Sciatic nerve (tissue), 2 donors: Measurements from ENCODE around the gene TCERG1L. TPM values are rescaled to one million over a fixed set of nuclear protein-coding genes. Genes with fewer than 3 reads are reported as not detected.
"Not testable (repeated sequence)": the region's sequence is repeated elsewhere in the genome, so short reads cannot be mapped to it uniquely, and the experiment has no call there.

Source experiments
- ATAC-seq: fragments of 200-7000 bp; cut with Tn5 transposase; one replicate; pipeline ENCODE4 v1.9.1; 2020; ENCODE audit warnings: mild to moderate bottlenecking, moderate library complexity
- DNase-seq: peaks from one replicate; pipeline ENCODE4 v3.0.0-alpha.2; 2020; ENCODE audit warnings: low spot score
- intact Hi-C: fragments of 100-400 bp; cut with DNase I; formaldehyde crosslinking; loops from one replicate; pipeline ENCODE4 v1.14.2; 2022
- total RNA-seq: library from RNA; stranded (reverse); fragmentation: NEBNext Ultra II Directional; extraction: Animal tissue kit (Norgen Biotek cat#: 25700); gene quantifications from one replicate; pipeline ENCODE4 v1.2.1, GENCODE V29; 2021
- donor health status: DM: no; HTN: no; CAD: no.
- donor health status: DM: no; HTN: no; CAD: no.

Gene TCERG1L
- total RNA-seq, 1 donor from 2014 or later = 0.22 TPM

DNA sequence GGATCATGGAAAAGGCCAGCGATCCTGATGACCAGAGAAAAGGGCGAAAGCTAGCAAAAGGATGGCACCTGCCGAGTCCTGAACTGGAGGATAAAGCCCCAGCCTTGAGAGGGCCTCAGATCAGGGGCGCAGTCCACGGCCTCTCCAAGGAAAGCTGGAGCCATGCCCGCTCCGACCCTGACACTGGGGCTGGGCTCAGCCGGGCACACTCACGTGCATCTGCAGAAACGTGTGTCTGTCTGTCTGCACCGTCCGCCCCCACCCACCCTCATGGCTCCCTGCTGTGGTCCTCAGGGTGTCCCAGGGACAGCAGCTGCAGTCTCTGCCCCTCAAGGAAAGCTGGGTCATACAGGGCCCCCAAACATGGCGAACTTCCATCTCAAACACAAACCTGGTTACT, 200.5 kb downstream of the TCERG1L start:
- intact Hi-C loops = no loop called here
- DNase-seq (no peak), ATAC-seq (no peak)

DNA sequence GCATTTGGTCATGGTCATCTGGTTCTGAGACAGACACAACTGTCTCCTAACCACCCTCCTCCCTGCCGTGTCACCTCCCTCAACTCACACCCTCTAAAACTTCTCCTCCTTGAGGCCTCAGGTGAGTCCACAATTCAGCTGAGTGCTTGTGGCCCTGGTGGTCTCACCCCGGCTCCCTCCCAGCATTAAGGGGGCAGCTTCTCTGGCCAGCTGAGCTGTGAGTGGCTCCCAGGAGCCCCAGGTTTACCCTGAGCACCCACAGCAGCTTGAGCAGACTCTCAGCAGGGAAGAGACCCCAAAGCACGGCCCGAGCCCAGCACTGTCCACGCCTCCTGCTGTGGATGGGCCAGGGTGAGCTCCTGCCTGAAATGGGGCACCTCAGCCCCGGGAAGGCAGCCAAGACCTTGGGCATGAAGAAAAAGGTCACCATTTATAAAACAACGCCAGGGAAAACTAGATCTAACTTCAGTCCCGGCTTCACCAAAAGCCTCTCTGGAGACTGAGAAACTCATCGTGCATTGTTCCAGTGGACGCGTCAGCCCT, 201.2 kb downstream of the TCERG1L start:
- ATAC-seq = no peak
- DNase-seq = no peak
- intact Hi-C loops = no loop called here

DNA sequence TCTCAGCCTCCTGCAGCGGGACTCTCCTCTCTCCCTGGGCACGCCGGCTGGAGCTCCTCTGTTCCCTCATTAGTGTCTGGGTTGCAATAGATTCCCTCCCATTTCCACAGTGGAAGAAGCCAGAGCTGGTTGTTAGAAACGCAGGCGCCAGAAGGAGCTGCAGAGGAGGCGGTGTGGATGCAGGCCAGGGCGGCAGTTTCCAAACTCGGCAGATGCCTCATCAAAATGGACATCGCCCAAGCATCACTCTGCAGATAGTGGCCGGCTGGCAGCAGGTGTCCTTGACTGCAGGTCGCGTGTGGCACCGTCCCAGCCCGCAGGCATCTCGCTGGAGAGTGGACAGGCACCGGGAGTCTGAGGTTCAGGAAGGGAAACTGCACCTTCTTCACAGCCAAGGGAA, 201.8 kb downstream of the TCERG1L start:
- ATAC-seq (no peak), DNase-seq (no peak)
- intact Hi-C loops = no loop called here

DNA sequence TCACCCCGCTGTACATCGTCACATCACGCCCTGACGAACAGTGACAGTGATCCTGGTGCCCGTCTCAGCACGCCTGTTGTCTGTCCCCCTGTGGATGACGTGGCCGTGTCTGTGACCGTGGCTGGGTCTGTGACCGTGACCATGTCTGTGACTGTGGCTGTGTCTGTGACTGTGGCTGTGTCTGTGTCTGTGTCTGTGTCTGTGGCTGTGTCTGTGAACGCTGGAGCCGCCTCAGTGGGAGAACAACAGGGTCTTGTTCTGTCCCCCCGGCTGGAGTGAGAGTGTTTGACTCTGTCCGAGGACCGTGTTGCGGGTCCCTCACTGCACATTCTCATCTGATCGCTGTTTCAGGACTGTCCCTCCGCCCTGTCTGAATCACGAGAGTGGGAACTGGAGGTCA, 202.2 kb downstream of the TCERG1L start:
- ATAC-seq (no peak), DNase-seq (no peak)
- intact Hi-C loops = no loop called here

DNA sequence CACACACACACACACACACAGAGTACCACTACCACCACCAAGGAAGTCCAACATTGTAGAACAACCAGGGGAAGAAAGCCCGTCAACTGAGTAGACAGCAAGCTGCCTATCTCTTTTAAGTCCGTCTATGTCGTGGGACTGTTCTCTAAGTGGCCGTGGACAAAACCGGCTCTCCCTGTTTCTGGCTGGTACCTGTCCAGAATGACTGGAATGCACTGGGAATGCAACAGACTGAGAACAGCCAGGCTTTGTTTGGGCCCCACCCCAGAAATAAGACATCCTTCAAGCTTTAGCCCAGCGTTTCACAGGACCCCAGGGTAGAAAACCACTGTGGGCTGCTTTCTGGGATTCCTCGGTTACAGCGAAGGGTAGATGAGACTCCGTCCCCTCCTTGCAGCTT, 203.6 kb downstream of the TCERG1L start:
- DNase-seq (no peak), ATAC-seq (no peak)
- intact Hi-C loops = no loop called here

DNA sequence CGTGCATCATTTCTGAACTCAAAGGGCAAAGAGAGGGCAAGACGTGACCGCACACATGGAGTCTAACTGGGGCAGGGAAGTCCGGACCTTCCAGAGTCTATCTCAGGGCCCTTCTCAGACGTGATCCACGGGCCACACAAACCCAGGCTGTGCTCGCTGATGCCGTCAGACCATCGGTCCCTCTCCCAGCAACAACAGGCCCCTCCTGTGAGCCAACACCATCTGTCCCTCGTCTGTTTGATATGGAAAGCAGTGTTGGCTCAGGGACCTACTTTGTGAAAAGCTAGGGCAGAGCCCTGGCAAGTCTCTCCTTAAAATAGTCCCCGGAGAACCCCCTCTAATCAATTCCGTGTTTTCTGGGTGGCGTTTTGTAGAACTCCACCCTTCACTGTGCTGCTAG, 208.8 kb downstream of the TCERG1L start:
- DNase-seq (no peak), ATAC-seq (peak; percentile 15)
- intact Hi-C loops = no loop called here

DNA sequence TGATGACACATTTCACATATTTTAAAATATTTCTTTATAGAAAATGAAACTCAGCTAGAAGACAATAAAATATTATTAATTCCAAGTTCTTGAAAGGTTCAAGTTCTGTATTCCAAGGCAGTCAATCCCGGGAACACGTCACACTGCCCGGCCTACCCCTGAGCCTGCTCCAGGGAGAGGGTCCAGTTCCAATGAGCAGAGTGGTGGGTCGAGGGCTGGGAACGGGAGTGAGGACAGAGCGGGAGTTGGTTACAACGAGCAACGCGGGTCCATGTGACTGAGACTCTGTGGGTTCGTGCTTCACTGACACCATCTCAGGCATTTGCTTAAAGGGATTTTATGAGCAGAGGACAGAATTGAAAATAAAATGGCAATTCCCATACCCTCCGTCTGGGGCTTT, 209.4 kb downstream of the TCERG1L start:
- DNase-seq (no peak), ATAC-seq (no peak)
- intact Hi-C loops = no loop called here

DNA sequence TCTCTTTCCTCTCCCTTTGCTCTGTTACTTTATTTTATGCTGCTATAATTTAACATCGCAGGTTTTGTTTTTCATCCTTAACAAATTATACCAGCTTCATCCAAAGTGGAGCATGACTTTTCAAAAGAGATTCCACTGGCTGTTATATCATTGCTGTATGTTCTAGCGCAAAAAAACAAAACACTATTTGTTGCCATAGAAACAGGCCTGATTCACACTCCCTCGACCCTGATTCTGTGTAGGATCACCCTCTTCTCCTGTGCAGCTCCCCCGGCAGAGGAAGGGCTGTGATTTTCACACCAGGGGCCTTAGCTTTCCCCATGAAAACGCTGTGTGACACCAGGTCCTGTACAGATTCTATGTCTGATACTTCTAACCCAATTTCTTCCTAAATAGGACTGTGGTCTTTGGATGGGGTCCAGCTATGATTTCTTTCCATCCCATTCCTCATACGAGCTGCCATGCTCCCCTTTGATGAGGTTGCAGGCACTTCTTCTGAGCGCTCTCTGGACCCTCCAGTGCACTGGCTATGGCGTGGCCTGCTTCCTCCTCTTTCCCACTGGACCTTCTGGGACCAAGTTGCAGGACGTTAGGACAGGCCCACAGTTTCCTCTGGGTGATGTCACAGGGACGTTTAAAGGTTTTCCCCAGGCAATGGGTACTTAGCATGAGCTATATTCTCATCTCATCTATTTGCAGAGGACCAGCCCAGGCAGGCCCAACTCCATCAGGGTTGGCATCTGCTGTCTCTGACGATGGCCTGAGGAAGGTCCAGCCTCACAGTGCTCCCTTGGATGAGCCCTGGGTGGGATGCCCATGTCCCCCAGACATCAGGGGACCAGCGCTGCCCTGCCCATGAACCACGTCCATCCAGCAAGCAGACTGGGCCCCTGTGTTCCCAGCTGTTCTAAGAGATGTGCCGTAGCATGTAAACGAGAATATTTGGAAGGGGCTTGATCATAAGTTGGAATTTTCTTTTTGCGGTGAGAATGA, 210.8 kb downstream of the TCERG1L start:
- intact Hi-C loops, ATAC-seq, DNase-seq: not testable (repeated sequence)

DNA sequence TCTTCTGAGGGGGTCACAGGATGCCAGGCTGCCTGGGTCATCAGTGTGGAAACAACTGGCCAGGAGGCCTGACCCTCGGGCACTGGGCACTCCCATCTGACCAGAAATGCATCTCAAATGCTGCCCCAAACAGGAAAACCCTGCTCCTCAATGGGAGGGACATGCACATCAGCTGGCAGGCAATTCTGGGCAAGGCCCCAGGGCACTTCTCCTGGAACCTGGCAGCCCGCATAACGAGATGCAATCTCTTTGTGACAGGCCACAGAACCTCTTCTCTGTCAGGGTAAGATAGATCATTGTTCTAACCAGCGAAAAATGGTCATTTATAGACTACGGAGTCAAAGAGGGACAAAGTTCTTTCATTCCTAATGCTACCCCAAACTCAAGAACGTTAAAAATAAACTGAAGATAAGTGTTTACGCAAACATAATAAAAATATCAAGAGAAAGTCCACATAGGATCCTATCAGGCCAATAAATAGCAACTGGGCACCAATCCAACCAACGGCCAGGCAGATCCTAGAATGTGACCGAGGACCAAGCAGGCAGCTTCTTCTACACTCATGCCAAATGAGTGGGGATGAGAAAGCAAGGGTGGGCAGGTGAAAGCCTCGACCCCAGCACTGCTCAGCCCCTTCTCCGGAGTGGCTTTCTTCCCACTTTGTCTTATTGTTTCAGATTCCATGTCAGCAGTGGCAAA, 212.3 kb downstream of the TCERG1L start:
- intact Hi-C loops = no loop called here
- DNase-seq = no peak
- no peak for ATAC-seq

DNA sequence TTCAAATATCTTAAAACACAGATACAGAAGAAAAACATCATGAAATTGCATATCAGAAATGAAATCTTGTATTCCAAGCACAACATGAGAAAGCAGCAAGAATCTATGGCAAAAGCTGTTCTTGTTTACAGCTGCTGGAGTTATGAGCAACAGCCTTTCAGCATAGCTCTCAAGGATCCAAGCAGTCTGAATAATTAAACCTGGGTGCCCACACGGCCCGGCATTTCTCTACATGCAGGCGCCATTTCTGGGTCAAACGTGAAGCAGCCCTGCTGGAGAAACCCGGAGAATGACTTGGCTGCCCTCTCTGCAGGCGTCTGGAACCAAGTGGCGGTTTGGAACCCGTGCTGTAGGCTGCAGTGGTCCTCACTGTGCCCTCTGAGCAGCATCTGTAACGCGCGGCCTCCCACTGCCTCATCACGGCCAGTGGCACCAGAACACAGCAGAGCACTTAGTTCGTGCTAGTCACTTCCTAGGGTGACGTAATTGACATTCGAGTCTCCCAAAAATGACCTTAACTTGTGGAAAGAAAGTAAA, 213.0 kb downstream of the TCERG1L start:
- DNase-seq = no peak
- intact Hi-C loops = no loop called here
- no peak for ATAC-seq

DNA sequence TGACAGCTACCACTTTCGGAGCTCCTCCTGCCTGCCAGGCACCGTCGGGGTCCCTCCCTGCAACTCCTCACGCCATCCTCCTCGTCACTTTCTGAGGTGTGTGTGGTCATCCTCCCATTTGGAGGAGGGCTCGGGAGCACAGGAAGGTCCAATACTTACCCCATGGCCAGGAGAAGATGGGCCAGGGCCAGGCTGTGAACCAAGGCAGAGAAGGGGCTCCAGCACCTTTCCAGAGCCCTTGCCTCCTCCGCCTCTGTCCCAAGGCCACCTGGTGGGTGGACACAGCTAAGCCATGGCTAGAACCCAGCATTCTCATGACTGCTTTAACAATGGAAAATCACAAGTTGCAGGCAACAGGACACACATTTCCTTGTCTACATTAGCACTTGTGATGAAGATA, 215.5 kb downstream of the TCERG1L start:
- no peak for ATAC-seq
- intact Hi-C loops = no loop called here
- no peak for DNase-seq

DNA sequence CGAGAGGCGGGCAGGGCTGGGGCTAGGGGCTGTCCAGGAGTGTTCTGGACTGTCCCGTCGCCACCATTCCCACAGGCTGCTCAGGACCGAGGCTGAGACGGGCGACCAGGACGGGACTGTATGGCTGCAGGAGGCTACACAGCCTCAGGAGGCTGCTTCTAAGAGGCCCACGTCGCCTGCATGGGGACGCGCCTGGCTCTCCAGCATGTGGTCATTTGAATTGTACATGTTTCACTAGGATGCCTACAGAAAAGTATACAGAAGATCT, 216.3 kb downstream of the TCERG1L start:
- no peak for DNase-seq
- ATAC-seq = no peak

DNA sequence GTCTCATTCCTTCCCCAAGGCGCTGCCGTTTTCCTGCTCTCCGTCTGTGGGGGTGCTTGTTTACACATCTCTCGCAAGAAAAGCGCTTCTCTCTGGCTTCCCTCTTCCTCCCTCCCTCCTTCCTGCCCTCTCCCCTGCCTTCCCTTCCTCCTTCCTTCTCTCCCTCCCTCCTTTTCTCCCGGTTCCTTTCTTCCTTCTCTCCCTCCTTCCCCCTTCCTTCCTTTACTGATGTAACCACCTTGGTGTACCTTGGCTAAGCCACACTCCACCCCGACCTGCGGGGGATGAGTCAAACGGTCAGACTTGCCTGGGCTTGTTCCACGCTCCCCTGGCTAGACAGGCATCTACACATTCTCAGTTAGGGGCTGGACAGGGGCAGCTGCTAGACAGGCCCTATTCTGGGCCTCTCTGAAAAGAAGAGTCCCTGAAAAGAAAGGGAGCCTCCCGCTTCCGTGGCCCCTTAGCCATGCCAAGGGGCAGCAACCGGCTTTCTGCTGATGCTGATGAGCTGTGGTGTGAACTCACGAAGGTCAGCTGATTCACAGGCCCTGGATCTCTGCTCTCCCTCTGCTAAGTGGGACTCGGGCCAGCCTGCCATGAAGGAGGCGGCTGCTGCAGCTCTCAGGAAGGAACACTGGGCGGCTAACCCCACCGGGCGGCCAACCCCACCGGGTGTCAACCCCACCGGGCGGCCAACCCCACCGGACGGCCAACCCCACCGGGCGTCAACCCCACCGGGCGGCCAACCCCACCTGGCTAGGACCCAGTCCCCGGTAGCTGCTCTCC, 216.8 kb downstream of the TCERG1L start:
- ATAC-seq = peak; percentile 84
- DNase-seq = no peak
- intact Hi-C loops = no loop called here

More for the DNA sequence above, 216.3 kb downstream of the TCERG1L start:
- intact Hi-C loops = no loop called here

DNA sequence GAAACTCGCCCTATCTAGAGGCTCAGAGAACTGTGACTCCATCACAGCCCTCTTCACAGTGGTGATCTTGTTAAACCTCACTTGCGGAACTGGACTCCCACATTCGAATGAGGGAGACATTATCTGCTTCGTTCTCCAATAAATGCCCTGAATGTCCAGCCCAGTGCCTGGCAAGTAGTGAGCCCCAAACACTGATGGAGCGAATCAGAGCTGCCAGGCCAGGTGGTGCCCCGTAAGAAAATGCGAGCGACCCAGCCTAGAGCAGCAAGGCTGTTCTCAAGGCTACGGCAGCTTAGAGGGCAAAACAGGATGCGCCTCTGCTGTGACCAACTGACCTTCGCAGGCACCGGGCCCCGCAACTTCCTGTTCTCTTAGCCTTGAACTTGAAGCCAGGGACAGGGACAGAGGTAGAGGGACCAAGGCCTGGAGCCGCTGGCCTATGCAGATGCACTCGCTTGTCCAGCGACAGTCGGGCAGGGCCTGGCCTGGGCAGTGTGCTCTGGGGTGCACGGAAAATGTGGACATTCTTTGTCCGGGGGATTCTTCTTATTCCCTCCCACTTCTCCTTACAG, 217.6 kb downstream of the TCERG1L start:
- DNase-seq = no peak
- intact Hi-C loops = no loop called here
- peak; percentile 10 for ATAC-seq

DNA sequence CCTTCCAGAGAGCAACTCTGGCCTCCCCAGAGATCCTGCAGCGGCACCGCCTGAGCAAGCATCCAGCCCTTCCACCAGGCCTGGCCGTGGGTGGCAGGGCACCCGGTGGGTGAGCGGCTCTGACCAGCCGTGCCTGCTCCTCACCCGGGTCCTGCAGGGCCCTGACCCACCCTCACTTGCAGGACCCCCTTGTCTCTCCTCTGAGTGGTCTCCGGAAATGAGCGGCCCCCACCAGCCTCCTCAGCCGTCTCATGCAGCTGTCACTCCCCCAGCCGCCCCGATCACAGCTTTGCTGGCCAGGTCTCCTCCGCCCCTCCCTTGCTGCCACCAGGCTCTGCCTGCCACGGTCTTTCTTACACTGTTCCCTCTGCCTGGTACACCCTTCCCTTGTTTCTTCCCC, 218.2 kb downstream of the TCERG1L start:
- intact Hi-C loops = no loop called here
- ATAC-seq (no peak), DNase-seq (no peak)

DNA sequence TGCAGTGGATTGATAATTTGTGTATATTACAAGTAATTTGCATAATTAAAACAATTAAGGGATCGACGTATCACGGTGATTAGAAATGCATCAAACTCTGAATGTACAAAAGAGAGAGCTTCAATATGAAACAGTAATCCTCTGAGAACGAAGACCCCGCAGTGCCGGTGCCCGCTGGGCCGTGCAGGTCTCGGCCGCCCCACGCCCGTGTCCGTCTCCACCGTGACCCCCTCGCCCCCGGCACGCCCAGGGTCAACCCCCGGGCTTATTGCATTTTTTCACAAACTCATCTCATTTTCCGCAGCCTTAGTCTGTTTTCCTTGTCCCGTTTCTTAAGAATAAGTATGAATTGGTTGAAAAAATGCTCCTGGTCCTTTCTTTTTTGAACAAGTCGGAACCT, 218.6 kb downstream of the TCERG1L start:
- intact Hi-C loops = no loop called here

DNA sequence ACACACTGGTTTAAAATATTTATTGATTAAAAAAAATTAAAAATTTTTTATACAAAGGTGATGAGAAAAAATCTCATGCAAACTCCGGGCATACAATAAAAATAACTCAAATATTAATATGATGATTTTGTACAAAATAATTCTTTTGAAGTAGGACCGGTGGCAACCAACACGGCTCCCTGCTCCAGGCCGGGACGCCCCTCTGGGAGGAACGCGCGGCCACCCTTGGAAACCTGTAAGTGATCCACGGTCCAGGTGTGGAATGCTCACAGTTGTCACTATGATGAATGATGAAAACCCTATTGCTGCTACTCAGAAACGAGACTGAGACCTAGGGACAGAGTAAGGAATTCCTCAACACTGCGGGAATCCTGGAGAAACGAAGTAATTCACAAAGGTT, 219.1 kb downstream of the TCERG1L start:
- intact Hi-C loops = no loop called here
- ATAC-seq = no peak
- DNase-seq = no peak

More for the DNA sequence above, 218.6 kb downstream of the TCERG1L start:
- DNase-seq (no peak), ATAC-seq (no peak)

DNA sequence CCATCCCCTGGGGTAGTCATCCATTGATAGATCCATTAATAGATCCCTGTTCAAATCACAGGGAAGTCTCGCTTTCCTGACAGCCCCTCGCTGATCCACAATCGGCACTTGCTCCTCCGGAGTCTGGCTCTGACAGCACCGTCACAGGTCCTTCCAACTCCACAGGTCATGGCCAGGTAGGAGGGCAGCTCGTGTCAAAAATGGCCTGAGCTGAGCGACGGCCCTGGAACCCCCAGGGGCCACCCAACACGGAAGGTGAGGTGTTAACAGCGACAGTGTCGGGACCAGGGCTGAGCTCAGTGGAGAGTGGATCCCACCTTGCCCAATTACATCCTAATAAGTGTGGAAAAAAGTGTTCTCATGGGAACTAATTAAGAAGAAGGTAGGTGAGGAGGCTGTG, 219.8 kb downstream of the TCERG1L start:
- intact Hi-C loops = no loop called here
- no peak for DNase-seq
- ATAC-seq = no peak
